ENCODE measurements around the gene SORBS1. TPM values are rescaled to one million over a fixed set of nuclear protein-coding genes. Genes with fewer than 3 reads are reported as not detected.

SORBS1 gene
- total and polyA plus RNA-seq, 2 of the 13 experiments (the other 11 are each of a cell fraction or from before 2014, with no cell fraction given): 16.8 to 39.8 TPM

GRCh38 chr10:95290461-95291364 is 270.5 kb downstream of the SORBS1 start, which contains the start of gene PDLIM1 (continued):
- TF ChIP-seq RERE (CRISPR knock-in tag; IDR thresholded peaks at IDR 0.05; ENCODE audit: low read depth): 0 out of 2 replicates have a peak, but pooled peaks have one; percentile 11
- TF ChIP-seq, protein P1, sequence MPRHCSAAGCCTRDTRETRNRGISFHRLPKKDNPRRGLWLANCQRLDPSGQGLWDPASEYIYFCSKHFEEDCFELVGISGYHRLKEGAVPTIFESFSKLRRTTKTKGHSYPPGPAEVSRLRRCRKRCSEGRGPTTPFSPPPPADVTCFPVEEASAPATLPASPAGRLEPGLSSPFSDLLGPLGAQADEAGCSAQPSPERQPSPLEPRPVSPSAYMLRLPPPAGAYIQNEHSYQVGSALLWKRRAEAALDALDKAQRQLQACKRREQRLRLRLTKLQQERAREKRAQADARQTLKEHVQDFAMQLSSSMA (CRISPR knock-in tag; IDR thresholded peaks at IDR 0.05): no peak
- 0 out of 2 replicates have a peak, but pooled peaks have one; percentile 29 for TF ChIP-seq ZNF704 (CRISPR knock-in tag; IDR thresholded peaks at IDR 0.05; ENCODE audit: borderline replicate concordance)
- 0 out of 2 replicates have a peak, but pooled peaks have one; percentile 44 for TF ChIP-seq PAX8 (CRISPR knock-in tag; IDR thresholded peaks at IDR 0.05; ENCODE audit: borderline replicate concordance)
- no peak for TF ChIP-seq FOXA3 (CRISPR knock-in tag; IDR thresholded peaks at IDR 0.05)
- peak; percentile 28; the same call in 1 of the 2 replicates for TF ChIP-seq EED (CRISPR knock-in tag; IDR thresholded peaks at IDR 0.05)
- TF ChIP-seq, protein P2, sequence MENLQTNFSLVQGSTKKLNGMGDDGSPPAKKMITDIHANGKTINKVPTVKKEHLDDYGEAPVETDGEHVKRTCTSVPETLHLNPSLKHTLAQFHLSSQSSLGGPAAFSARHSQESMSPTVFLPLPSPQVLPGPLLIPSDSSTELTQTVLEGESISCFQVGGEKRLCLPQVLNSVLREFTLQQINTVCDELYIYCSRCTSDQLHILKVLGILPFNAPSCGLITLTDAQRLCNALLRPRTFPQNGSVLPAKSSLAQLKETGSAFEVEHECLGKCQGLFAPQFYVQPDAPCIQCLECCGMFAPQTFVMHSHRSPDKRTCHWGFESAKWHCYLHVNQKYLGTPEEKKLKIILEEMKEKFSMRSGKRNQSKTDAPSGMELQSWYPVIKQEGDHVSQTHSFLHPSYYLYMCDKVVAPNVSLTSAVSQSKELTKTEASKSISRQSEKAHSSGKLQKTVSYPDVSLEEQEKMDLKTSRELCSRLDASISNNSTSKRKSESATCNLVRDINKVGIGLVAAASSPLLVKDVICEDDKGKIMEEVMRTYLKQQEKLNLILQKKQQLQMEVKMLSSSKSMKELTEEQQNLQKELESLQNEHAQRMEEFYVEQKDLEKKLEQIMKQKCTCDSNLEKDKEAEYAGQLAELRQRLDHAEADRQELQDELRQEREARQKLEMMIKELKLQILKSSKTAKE (CRISPR knock-in tag; IDR thresholded peaks at IDR 0.05; ENCODE audit: borderline replicate concordance): no peak
- TF ChIP-seq, protein P3, sequence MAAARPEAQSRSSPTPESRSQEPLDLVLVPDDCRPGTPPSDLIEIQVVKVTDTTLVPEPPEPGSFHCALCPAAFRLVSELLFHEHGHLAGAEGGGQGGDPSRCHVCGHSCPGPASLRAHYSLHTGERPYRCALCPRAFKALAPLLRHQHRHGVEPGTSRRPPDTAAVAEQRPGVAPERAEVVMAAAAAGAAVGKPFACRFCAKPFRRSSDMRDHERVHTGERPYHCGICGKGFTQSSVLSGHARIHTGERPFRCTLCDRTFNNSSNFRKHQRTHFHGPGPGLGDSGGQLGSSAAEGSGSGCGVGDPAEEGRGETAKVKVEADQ (CRISPR knock-in tag; IDR thresholded peaks at IDR 0.05; ENCODE audit: borderline replicate concordance): 0 out of 2 replicates have a peak, but pooled peaks have one; percentile 57
- no peak for TF ChIP-seq SMAD9 (CRISPR knock-in tag; IDR thresholded peaks at IDR 0.05)
- TF ChIP-seq ZNF720 (CRISPR knock-in tag; IDR thresholded peaks at IDR 0.05): no peak
- TF ChIP-seq TGIF2 (CRISPR knock-in tag; IDR thresholded peaks at IDR 0.05): no peak
- TF ChIP-seq HNRNPK (IDR thresholded peaks at IDR 0.05; ENCODE audit: low read depth, low read length, poor library complexity, severe bottlenecking): peak; percentile 53
- peak; percentile 24; the same call in 1 of the 2 replicates for TF ChIP-seq ZC3H13 (CRISPR knock-in tag; IDR thresholded peaks at IDR 0.05)
- no peak for TF ChIP-seq HBP1 (CRISPR knock-in tag; IDR thresholded peaks at IDR 0.05; ENCODE audit: low read depth)
